HEK293T (cell line): ENCODE data around the gene TMEM233.

ENCODE experiments used
- BHLHE40 ChIP-seq: fragments of 450-650 bp; IDR thresholded peaks from 2 replicates; pipeline ENCODE4 v1.6.1; 2016; ENCODE audit warnings: mild to moderate bottlenecking, moderate library complexity, borderline replicate concordance
- ELF4 ChIP-seq: fragments of 450-650 bp; IDR thresholded peaks from 2 replicates; pipeline ENCODE4 v1.6.1; 2017; ENCODE audit warnings: antibody characterized with exemption
- HDGF ChIP-seq: fragments of 450-650 bp; IDR thresholded peaks from 2 replicates; pipeline ENCODE4 v1.6.1; 2017; ENCODE audit warnings: antibody characterized with exemption, borderline replicate concordance
- L3MBTL2 ChIP-seq: fragments of 450-650 bp; conservative IDR thresholded peaks from 2 replicates; pipeline ENCODE4 v1.6.1; 2016; ENCODE audit warnings: mild to moderate bottlenecking
- LEF1 ChIP-seq: fragments of 450-650 bp; IDR thresholded peaks from 2 replicates; pipeline ENCODE4 v1.6.1; 2017; ENCODE audit warnings: mild to moderate bottlenecking, borderline replicate concordance
- NFRKB ChIP-seq: fragments of 450-650 bp; IDR thresholded peaks from 2 replicates; pipeline ENCODE4 v1.6.1; 2016; ENCODE audit warnings: mild to moderate bottlenecking, moderate library complexity
- SP1 ChIP-seq: fragments of 450-650 bp; IDR thresholded peaks from 2 replicates; pipeline ENCODE4 v1.6.1; 2017
- SUZ12 ChIP-seq: fragments of 450-650 bp; IDR thresholded peaks from 2 replicates; pipeline ENCODE4 v1.6.1; 2016; ENCODE audit warnings: mild to moderate bottlenecking
- TF ChIP-seq, protein P1 (sequence below): fragments of 450-650 bp; IDR thresholded peaks from 2 replicates; pipeline ENCODE4 v1.6.1; 2016

- TF ChIP-seq ELF4 = no peak
- TF ChIP-seq LEF1 = no peak
- TF ChIP-seq L3MBTL2 = no peak
- no peak for TF ChIP-seq SP1
- no peak for TF ChIP-seq NFRKB
- TF ChIP-seq HDGF = no peak
- no peak for TF ChIP-seq BHLHE40
- TF ChIP-seq, protein P1, sequence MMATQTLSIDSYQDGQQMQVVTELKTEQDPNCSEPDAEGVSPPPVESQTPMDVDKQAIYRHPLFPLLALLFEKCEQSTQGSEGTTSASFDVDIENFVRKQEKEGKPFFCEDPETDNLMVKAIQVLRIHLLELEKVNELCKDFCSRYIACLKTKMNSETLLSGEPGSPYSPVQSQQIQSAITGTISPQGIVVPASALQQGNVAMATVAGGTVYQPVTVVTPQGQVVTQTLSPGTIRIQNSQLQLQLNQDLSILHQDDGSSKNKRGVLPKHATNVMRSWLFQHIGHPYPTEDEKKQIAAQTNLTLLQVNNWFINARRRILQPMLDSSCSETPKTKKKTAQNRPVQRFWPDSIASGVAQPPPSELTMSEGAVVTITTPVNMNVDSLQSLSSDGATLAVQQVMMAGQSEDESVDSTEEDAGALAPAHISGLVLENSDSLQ = no peak
- TF ChIP-seq SUZ12 = no peak
Observed at GRCh38 chr12:119645535-119646059, 52.0 kb downstream of the TMEM233 start.
